GM18502 (cell line): ENCODE data around the gene AIFM2.

Source experiments
- ATAC-seq: cut with Tn5 transposase; IDR thresholded peaks from one replicate; pipeline ENCODE4 v1.9.1; 2021; ENCODE audit warnings: mild to moderate bottlenecking; ENCODE audit not compliant: unreplicated experiment, poor library complexity

AIFM2 gene

DNA sequence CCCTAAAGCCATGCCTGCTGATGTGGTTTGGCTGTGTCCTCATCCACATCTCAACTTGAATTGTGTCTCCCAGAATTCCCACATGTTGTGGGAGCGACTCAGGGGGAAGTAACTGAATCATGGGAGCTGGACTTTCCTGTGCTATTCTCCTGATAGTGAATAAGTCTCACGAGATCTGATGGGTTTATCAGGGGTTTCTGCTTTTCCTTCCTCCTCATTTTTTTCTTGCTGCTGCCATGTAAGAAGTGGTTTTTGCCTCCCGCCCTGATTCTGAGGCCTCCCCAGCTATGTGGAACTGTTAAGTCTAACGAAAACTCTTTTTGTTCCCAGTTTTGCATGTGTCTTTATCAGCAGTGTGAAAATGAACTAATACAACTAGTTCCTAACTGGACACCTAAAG lies 68.1 kb downstream of the AIFM2 start:
- no peak for ATAC-seq

DNA sequence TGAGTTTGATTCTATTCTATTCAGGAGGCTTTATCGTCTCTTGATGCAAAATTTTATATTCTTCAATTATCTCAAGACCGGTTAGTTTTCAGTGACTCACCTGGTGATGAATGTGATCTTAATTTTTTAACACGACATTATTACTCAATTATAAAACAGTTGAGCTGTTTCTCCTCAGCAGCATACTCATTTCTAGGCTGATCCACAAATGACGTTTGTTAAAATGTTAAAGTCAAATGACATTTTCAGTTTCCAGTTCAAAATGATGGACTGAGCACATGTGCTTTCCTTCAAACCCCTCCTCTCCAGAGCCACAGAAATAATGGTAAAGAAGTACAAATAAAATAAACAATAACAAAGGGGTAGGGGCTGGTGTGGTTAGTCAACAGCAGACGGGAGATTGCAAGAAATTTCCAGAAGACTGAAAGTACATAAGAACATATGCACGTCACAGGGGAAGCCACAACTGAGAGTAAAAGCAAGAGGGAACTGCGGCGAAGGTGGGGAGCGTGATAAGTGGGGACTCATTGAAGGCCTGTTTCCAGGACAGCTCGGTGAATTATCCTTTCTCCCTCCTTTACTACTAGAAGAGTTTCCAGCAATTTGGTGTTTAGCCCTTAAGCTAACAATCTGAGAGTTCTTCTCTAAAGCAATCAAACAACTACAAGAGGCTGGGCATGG lies 69.1 kb downstream of the AIFM2 start:
- no peak for ATAC-seq
